HEK293 (cell line): ENCODE data around the gene SIGLEC1.

Experiments
- CTCF ChIA-PET: fragments of 350-600 bp; formaldehyde crosslinking; extraction: SDS; loops from one replicate; lab custom pipeline; 2021; ENCODE audit warnings: antibody characterized with exemption; lab: Yijun Ruan, JAX
- POLR2A ChIA-PET: fragments of 300-600 bp; formaldehyde crosslinking; extraction: SDS; loops from one replicate; lab custom pipeline; 2020; ENCODE audit warnings: antibody characterized with exemption, inconsistent platforms; lab: Yijun Ruan, JAX
- H3K27ac ChIP-seq: fragments of 200-500 bp; sonication (Bioruptor generic); 2 replicates; pipeline ENCODE4 v1.5.1; 2014; ENCODE audit warnings: low read depth, low read length, control low read depth, inconsistent platforms; ENCODE audit errors: extremely low read depth
- H3K36me3 ChIP-seq, 2 experiments: fragments of 200-500 bp in 1 of 2; sonication (Bioruptor generic) in 1 of 2; 1 replicate in 1 of 2; 2 replicates in 1 of 2; pipeline ENCODE4 v1.5.1; 2014 to 2017; ENCODE audit warnings: inconsistent platforms in 2 of 2, low read length in 2 of 2; ENCODE audit not compliant: control insufficient read depth in 2 of 2, insufficient read depth in 1 of 2
- H3K4me1 ChIP-seq: fragments of 200-500 bp; sonication (Bioruptor generic); 2 replicates; pipeline ENCODE4 v1.5.1; 2014; ENCODE audit warnings: mild to moderate bottlenecking, low read length, inconsistent platforms; ENCODE audit not compliant: control insufficient read depth, insufficient read depth
- H3K4me3 ChIP-seq: 2 replicates; pipeline ENCODE4 v1.5.1; 2011; ENCODE audit warnings: low read depth, mild to moderate bottlenecking, control low read depth, low read length, moderate library complexity
- H3K9me3 ChIP-seq: fragments of 200-500 bp; sonication (Bioruptor generic); 2 replicates; pipeline ENCODE4 v1.5.1; 2014; ENCODE audit warnings: low read depth, low read length, inconsistent platforms; ENCODE audit not compliant: control insufficient read depth, insufficient read depth
- GLI4 ChIP-seq: fragments of 450-650 bp; formaldehyde crosslinking; IDR thresholded peaks from 2 replicates; pipeline ENCODE4 v1.5.1; 2016; ENCODE audit warnings: missing biosample characterization, missing genetic modification characterization
- KLF17 ChIP-seq: fragments of 450-650 bp; formaldehyde crosslinking; IDR thresholded peaks from 2 replicates; pipeline ENCODE4 v1.5.1; 2016; ENCODE audit warnings: missing biosample characterization, missing genetic modification characterization
- KLF8 ChIP-seq: fragments of 450-650 bp; formaldehyde crosslinking; IDR thresholded peaks from 2 replicates; pipeline ENCODE4 v1.5.1; 2016; ENCODE audit warnings: missing biosample characterization, missing genetic modification characterization
- PRDM1 ChIP-seq: fragments of 450-650 bp; formaldehyde crosslinking; IDR thresholded peaks from 2 replicates; pipeline ENCODE4; 2016; ENCODE audit warnings: missing biosample characterization, missing genetic modification characterization
- YY1 ChIP-seq: fragments of 450-650 bp; formaldehyde crosslinking; IDR thresholded peaks from 2 replicates; pipeline ENCODE4 v1.5.1; 2018; ENCODE audit warnings: missing biosample characterization, missing genetic modification characterization
- ZBTB7A ChIP-seq: fragments of 450-650 bp; formaldehyde crosslinking; IDR thresholded peaks from 2 replicates; pipeline ENCODE4 v1.5.1; 2016; ENCODE audit warnings: low read depth, missing biosample characterization, missing genetic modification characterization
- ZFP41 ChIP-seq: fragments of 450-650 bp; formaldehyde crosslinking; IDR thresholded peaks from 2 replicates; pipeline ENCODE4 v1.5.1; 2016; ENCODE audit warnings: missing biosample characterization, missing genetic modification characterization, borderline replicate concordance
- ZNF133 ChIP-seq: fragments of 450-650 bp; formaldehyde crosslinking; IDR thresholded peaks from 2 replicates; pipeline ENCODE4 v1.5.1; 2016; ENCODE audit warnings: missing biosample characterization, missing genetic modification characterization
- ZNF184 ChIP-seq: fragments of 450-650 bp; IDR thresholded peaks from 2 replicates; pipeline ENCODE4 v1.5.1; 2018; ENCODE audit warnings: missing biosample characterization, mild to moderate bottlenecking, missing genetic modification characterization
- ZNF223 ChIP-seq: fragments of 450-650 bp; formaldehyde crosslinking; IDR thresholded peaks from 2 replicates; pipeline ENCODE4 v1.5.1; 2016; ENCODE audit warnings: missing biosample characterization, missing genetic modification characterization
- ZNF274 ChIP-seq, 2 experiments: fragments of 200-500 bp in 1 of 2; fragments of 450-650 bp in 1 of 2; sonication (Bioruptor generic) in 1 of 2; formaldehyde crosslinking in 1 of 2; IDR thresholded peaks; 2 replicates each; pipeline versions ENCODE4 v1.5.1 to v1.6.1; 2014 to 2016; ENCODE audit warnings: borderline replicate concordance in 1 of 2, inconsistent platforms in 1 of 2, low read length in 1 of 2, missing biosample characterization in 1 of 2, missing genetic modification characterization in 1 of 2
- ZNF394 ChIP-seq: fragments of 450-650 bp; formaldehyde crosslinking; IDR thresholded peaks from 2 replicates; pipeline ENCODE4 v1.5.1; 2016; ENCODE audit warnings: missing biosample characterization, missing genetic modification characterization, mild to moderate bottlenecking, moderate library complexity, borderline replicate concordance
- ZNF488 ChIP-seq: fragments of 450-650 bp; formaldehyde crosslinking; IDR thresholded peaks from 2 replicates; pipeline ENCODE4 v1.5.1; 2016; ENCODE audit warnings: missing biosample characterization, missing genetic modification characterization
- ZNF701 ChIP-seq: fragments of 450-650 bp; formaldehyde crosslinking; IDR thresholded peaks from 2 replicates; pipeline ENCODE4 v1.5.1; 2016; ENCODE audit warnings: missing biosample characterization, missing genetic modification characterization
- ZXDB ChIP-seq: fragments of 450-650 bp; formaldehyde crosslinking; IDR thresholded peaks from 2 replicates; pipeline ENCODE4 v1.5.1; 2016; ENCODE audit warnings: missing biosample characterization, missing genetic modification characterization
- TF ChIP-seq, protein P1 (sequence below): fragments of 450-650 bp; formaldehyde crosslinking; IDR thresholded peaks from 2 replicates; pipeline ENCODE4 v1.5.1; 2017; ENCODE audit warnings: missing biosample characterization, missing genetic modification characterization
- TF ChIP-seq, protein P2 (sequence below): fragments of 450-650 bp; formaldehyde crosslinking; IDR thresholded peaks from 2 replicates; pipeline ENCODE4 v1.5.1; 2016; ENCODE audit warnings: missing biosample characterization, missing genetic modification characterization
- TF ChIP-seq, protein P3 (sequence below): fragments of 450-650 bp; formaldehyde crosslinking; IDR thresholded peaks from 2 replicates; pipeline ENCODE4 v1.5.1; 2016; ENCODE audit warnings: missing biosample characterization, missing genetic modification characterization

SIGLEC1 gene

DNA sequence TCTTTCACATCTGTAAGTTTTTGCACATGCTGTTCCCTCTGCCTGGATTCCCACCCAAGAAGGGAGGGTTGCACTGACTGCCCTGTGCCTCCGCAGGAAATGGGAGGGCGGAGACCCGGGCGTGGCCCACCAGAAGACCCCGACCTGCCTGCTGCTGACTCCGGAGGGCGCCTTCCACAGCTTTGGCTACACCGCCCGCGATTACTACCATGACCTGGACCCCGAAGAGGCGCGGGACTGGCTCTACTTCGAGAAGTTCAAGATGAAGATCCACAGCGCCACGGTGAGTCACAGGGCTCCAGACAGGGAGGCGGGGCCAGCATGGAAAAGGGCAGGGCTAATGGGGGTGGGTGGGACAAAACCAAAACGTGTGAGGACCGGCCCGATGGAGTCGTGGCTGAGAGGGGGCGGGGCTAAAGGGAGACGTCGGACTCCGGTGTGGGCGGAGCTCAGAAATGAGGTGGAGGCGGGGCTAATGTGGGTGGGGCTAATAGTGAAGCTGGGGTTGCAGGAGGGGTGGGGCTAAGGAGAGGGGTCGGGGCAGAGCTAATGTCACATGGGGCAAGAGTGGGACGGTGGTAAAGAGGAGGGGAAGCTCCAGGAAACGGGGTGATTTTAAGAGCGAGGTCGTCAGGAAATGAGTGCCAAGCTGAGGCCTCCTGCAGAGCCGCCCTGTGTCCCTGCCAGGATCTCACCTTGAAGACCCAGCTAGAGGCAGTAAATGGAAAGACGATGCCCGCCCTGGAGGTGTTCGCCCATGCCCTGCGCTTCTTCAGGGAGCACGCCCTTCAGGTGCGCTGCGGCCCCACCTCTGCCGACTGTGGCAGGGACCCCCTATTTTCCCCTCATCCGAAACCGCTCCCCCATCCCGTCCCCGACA is 32.6 kb upstream of the SIGLEC1 start (continued):
- TF ChIP-seq KLF17 (tag by site-specific recombination), result 0 out of 2 replicates have a peak, but pooled peaks have one; percentile 32

GRCh38 chr20:3744037-3744436 is 31.6 kb upstream of the SIGLEC1 start:
- Histone ChIP-seq H3K4me1 (no peaks in the 10 kb centered on the region), H3K9me3 (no peaks in the 10 kb centered on the region), H3K27ac (no peak overlapping the region), H3K36me3 (no peaks in the 10 kb centered on the region), H3K4me3 (no peak overlapping the region)
- ChIA-PET CTCF (interaction anchor here (0.5 to 2.3 kb wide), 12 partner anchors 9 to 328 kb away, joined by 3 to 12 read pairs (median 4); partner anchors contain the start of gene SPEF1), POLR2A (interaction anchor here (1.0 to 3.1 kb wide), 3 partner anchors 9 to 24 kb away, joined by 3 to 19 read pairs (median 3); partner anchors contain the start of gene ADISSP)
- TF ChIP-seq ZNF274 (IDR thresholded peaks at IDR 0.05; ENCODE audit: low read length) (no peak), ZNF274 (tag by site-specific recombination; IDR thresholded peaks at IDR 0.05; ENCODE audit: borderline replicate concordance) (no peak), ZNF223 (no peak), ZNF701 (no peak), YY1 (tag by site-specific recombination) (no peak), ZNF488 (tag by site-specific recombination) (no peak), ZBTB7A (tag by site-specific recombination) (no peak), KLF8 (no peak)
- TF ChIP-seq, protein P1, sequence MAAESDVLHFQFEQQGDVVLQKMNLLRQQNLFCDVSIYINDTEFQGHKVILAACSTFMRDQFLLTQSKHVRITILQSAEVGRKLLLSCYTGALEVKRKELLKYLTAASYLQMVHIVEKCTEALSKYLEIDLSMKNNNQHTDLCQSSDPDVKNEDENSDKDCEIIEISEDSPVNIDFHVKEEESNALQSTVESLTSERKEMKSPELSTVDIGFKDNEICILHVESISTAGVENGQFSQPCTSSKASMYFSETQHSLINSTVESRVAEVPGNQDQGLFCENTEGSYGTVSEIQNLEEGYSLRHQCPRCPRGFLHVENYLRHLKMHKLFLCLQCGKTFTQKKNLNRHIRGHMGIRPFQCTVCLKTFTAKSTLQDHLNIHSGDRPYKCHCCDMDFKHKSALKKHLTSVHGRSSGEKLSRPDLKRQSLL (tag by site-specific recombination), result no peak

DNA sequence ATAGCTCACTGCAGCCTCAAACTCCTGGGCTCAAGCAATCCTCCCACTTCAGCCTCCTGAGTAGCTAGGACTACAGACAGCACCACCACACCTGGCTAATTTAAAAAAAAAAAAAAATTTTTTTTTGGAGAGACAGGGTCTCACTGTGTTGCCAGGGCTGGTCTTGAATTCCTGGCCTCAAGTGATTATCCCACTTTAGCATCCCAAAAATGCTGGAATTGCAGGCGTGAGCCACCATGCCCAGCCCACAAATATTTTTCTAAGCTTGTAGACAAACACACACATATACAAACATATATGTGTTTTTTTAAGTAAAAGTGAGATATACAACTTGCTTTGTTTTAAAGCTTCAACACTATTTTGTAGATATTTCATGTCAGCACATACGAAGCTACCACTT is 30.9 kb upstream of the SIGLEC1 start:
- TF ChIP-seq ZNF394 (tag by site-specific recombination) (no peak), ZXDB (tag by site-specific recombination) (no peak), PRDM1 (tag by site-specific recombination) (no peak), GLI4 (tag by site-specific recombination) (no peak)
- Histone ChIP-seq H3K27ac (no peak overlapping the region), H3K4me3 (no peak overlapping the region), H3K4me1 (peaks cover 4% of the 10 kb centered on the region; the same call in 1 of the 2 replicates), H3K9me3 (no peaks in the 10 kb centered on the region), H3K36me3 (no peaks in the 10 kb centered on the region)
- POLR2A ChIA-PET, result interaction anchor here (1.0 to 3.1 kb wide), 2 partner anchors 8 to 25 kb away, joined by 3 to 19 read pairs; partner anchors contain the start of gene ADISSP
- CTCF ChIA-PET, result interaction anchor here (0.5 to 2.2 kb wide), 5 partner anchors 10 to 104 kb away, joined by 3 to 7 read pairs (median 5); partner anchors contain the start of gene SPEF1

DNA sequence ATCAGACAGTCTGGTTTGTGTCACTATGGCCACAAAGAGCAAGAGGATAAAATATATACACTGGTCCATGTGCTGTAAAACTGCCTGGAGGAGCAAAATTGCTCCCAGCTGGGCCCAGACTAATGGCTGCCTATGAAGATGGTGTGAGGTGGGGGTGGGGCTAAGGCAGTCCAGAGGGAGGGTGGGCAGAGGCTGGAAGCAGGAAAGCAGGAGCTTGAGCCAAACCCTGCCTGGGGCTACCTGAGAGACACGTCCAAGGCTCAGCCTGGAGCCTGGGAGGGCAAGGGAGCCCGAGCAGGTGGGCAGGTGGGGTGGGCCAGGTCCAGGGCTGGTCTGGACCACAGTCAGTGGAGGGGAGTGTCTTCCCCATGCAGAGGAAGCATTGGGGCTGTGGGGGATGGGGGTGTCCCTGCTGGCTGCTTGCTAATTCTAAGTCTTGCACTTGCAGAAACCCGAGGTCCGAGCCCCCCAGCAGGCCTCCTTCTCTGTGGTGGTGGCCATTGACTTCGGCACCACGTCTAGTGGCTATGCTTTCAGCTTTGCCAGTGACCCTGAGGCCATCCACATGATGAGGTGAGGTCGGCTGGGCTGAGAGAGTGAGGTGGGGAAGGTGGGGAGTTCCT is 29.5 kb upstream of the SIGLEC1 start:
- CTCF ChIA-PET, result interaction anchor here (0.6 to 3.0 kb wide), 8 partner anchors 8 to 57 kb away, joined by 3 to 17 read pairs (median 6); no protein-coding TSS in a partner anchor
- Histone ChIP-seq H3K27ac (no peak overlapping the region), H3K4me1 (peaks cover 10% of the 10 kb centered on the region; the same call in 1 of the 2 replicates), H3K36me3 (no peaks in the 10 kb centered on the region), H3K9me3 (no peaks in the 10 kb centered on the region), H3K4me3 (no peak overlapping the region)
- POLR2A ChIA-PET, result interaction anchor here (0.7 kb wide), 1 partner anchor 13 kb away, joined by 3 read pairs; no protein-coding TSS in a partner anchor
- no peak for TF ChIP-seq ZNF184
- TF ChIP-seq, protein P2, sequence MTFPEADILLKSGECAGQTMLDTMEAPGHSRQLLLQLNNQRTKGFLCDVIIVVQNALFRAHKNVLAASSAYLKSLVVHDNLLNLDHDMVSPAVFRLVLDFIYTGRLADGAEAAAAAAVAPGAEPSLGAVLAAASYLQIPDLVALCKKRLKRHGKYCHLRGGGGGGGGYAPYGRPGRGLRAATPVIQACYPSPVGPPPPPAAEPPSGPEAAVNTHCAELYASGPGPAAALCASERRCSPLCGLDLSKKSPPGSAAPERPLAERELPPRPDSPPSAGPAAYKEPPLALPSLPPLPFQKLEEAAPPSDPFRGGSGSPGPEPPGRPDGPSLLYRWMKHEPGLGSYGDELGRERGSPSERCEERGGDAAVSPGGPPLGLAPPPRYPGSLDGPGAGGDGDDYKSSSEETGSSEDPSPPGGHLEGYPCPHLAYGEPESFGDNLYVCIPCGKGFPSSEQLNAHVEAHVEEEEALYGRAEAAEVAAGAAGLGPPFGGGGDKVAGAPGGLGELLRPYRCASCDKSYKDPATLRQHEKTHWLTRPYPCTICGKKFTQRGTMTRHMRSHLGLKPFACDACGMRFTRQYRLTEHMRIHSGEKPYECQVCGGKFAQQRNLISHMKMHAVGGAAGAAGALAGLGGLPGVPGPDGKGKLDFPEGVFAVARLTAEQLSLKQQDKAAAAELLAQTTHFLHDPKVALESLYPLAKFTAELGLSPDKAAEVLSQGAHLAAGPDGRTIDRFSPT (tag by site-specific recombination), result no peak
- TF ChIP-seq, protein P1 (tag by site-specific recombination), result peak; percentile 32; the same call in 1 of the 2 replicates
- TF ChIP-seq, protein P3, sequence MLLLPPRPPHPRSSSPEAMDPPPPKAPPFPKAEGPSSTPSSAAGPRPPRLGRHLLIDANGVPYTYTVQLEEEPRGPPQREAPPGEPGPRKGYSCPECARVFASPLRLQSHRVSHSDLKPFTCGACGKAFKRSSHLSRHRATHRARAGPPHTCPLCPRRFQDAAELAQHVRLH, result no peak
- no peak for TF ChIP-seq ZFP41 (tag by site-specific recombination)
- TF ChIP-seq ZNF133 (tag by site-specific recombination), result no peak
